MM.1S (cell line): ENCODE results near the gene GRK4.
"Not testable (repeated sequence)": the region's sequence is repeated elsewhere in the genome, so short reads cannot be mapped to it uniquely, and the experiment has no call there.

Experiments used
- CTCF ChIP-seq: fragments of 300-600 bp; sonication (generic); IDR thresholded peaks from 2 replicates; pipeline ENCODE4 v1.5.1; 2016; ENCODE audit warnings: antibody characterized with exemption, low read length, mixed read lengths
- EZH2 ChIP-seq: fragments of 300-600 bp; sonication (generic); optimal IDR thresholded peaks from 2 replicates; pipeline ENCODE3; 2017; ENCODE audit warnings: low read depth, mild to moderate bottlenecking, antibody characterized with exemption, low read length, mixed read lengths

- TF ChIP-seq CTCF, EZH2: not testable (repeated sequence)
Measured at GRCh38 chr4:2918714-2919113, 44.7 kb upstream of the GRK4 start.
